Muscle layer of colon (tissue), 2 donors: ENCODE measurements around the gene ADAM15.

Experiments used
- H3K27ac ChIP-seq: one replicate; pipeline ENCODE4 v1.7.0; 2013; ENCODE audit warnings: low read depth, mild to moderate bottlenecking, low read length, moderate library complexity
- H3K27me3 ChIP-seq, 2 donors: one replicate each; pipeline ENCODE4 v1.7.0; 2013; ENCODE audit warnings: low read length in 2 of 2, mild to moderate bottlenecking in 2 of 2; ENCODE audit not compliant: insufficient read depth in 2 of 2, control insufficient read depth in 1 of 2
- H3K36me3 ChIP-seq: one replicate; pipeline ENCODE4 v1.7.0; 2013; ENCODE audit warnings: mild to moderate bottlenecking, low read length; ENCODE audit not compliant: insufficient read depth
- H3K4me1 ChIP-seq: one replicate; pipeline ENCODE4 v1.7.0; 2013; ENCODE audit warnings: mild to moderate bottlenecking, low read length; ENCODE audit not compliant: insufficient read depth
- H3K4me3 ChIP-seq, 2 donors: one replicate each; pipeline ENCODE4 v1.7.0; 2013; ENCODE audit warnings: low read length in 2 of 2, low read depth in 1 of 2, mild to moderate bottlenecking in 1 of 2, moderate library complexity in 1 of 2
- H3K9ac ChIP-seq: one replicate; pipeline ENCODE4 v1.7.0; 2013; ENCODE audit warnings: low read length
- H3K9me3 ChIP-seq: one replicate; pipeline ENCODE4 v1.7.0; 2013; ENCODE audit warnings: mild to moderate bottlenecking, low read length
- donor health status: abdominal sarcoma.
- donor health status: Adenocarcinoma of cecum.

ADAM15 gene, protein sequence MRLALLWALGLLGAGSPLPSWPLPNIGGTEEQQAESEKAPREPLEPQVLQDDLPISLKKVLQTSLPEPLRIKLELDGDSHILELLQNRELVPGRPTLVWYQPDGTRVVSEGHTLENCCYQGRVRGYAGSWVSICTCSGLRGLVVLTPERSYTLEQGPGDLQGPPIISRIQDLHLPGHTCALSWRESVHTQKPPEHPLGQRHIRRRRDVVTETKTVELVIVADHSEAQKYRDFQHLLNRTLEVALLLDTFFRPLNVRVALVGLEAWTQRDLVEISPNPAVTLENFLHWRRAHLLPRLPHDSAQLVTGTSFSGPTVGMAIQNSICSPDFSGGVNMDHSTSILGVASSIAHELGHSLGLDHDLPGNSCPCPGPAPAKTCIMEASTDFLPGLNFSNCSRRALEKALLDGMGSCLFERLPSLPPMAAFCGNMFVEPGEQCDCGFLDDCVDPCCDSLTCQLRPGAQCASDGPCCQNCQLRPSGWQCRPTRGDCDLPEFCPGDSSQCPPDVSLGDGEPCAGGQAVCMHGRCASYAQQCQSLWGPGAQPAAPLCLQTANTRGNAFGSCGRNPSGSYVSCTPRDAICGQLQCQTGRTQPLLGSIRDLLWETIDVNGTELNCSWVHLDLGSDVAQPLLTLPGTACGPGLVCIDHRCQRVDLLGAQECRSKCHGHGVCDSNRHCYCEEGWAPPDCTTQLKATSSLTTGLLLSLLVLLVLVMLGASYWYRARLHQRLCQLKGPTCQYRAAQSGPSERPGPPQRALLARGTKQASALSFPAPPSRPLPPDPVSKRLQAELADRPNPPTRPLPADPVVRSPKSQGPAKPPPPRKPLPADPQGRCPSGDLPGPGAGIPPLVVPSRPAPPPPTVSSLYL

DNA sequence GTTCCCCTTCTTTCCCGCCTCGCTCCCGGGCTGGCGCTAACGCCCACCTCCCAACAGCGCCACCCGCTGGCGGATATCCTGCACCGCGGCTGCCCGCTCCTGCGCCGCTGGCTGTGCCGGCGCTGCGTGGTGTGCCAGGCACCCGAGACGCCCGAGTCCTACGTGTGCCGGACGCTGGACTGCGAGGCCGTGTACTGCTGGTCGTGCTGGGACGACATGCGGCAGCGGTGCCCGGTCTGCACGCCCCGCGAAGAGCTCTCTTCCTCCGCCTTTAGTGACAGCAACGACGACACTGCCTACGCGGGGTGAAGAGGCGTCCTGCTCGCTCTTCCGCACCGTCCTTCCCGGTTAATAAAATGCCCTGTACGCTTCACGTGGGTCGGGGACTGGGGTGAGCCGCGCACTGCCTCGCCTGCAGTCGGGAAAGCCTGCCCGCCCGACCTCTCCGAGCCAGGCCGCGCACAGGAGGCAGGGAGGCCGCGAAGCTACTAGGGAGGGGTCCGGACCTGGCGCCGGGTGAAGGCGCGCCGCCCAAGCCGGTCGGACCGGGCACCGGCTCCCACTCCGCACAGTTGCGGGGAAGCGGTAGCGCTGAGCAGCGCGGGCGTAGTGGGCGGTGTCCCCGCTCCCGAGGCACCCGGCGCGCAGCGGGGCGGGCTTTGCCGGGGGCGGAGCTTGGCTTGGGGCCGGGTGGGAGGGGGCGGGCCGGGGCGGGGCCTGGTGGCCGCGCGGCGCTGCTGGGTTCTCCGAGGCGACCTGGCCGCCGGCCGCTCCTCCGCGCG is at the start of gene ADAM15:
Gene ADAM15, plus strand, starts transcription at position 757 of the 782 bp plus-strand sequence. CDS start 71 bp downstream, outside the sequence.
- Histone ChIP-seq H3K36me3 (peaks cover 4% of the 10 kb centered on the region), H3K4me3 (peak within 1 kb of the TSS; percentile 59 to 93), H3K9me3 (no peaks in the 10 kb centered on the region), H3K27me3 (no peaks in the 10 kb centered on the region), H3K9ac (peak within 1 kb of the TSS; percentile 61), H3K4me1 (peaks cover 17% of the 10 kb centered on the region), H3K27ac (peak within 1 kb of the TSS; percentile 92)

DNA sequence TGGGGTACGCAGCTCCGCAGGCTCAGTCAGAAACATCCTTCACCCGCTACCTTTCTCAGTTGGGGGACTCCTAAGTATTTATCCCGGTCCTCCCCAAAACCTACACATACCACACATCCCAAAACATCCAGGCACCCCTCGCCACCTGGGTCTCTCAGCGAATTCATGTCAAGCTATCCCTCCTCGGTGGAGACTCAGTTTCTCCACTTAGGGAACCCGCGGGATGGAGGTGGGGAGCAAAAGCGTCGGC is 49.8 kb upstream of the ADAM15 start:
- Histone ChIP-seq H3K4me3 (peak overlapping the region; percentile 86 to 97), H3K4me1 (peaks cover 31% of the 10 kb centered on the region), H3K36me3 (no peaks in the 10 kb centered on the region), H3K9ac (peak overlapping the region; percentile 96), H3K27ac (peak overlapping the region; percentile 98), H3K27me3 (no peaks in the 10 kb centered on the region), H3K9me3 (no peaks in the 10 kb centered on the region)

DNA sequence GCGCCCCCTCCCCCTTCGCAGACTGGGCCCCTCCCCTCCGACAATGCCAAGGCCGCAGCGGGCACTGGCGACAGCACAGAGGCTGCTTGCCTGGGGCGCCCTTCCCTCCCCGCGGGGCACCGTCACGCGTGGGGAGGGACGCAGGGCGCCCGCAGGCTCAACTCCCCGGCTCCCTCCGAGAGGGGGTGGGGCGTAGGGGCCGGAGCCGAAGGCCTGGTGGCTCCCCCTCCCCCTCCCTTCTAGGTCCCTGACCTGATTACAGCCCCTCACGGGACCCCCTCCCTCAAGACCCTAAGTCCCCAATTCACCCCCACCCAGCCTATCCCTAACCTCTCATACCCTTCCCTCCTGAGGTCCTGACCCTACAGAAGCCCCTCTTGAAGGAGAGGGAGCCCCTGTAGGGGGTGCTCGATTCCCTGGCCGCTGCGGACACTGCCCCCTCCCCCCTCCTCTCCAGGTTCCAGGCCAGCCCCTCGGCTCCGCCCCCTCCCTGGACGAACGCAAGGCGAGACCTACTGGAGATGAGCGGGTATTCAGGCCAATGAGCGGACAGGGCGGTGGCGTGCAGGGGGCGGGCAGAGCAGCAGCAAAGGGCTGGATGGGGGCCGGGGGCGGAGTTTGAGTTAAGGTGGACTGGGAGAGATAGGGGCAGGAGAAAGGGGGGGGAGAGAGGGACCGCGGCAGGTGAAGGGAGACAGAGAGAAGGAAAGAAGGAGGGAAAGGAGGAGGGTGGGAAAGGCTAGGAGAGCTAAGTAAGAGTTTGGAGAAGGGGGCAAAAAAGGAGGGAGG is 49.2 kb upstream of the ADAM15 start:
- Histone ChIP-seq H3K4me1 (peaks cover 36% of the 10 kb centered on the region), H3K9me3 (no peaks in the 10 kb centered on the region), H3K36me3 (no peaks in the 10 kb centered on the region), H3K27me3 (no peaks in the 10 kb centered on the region), H3K9ac (peak overlapping the region; percentile 96), H3K27ac (peak overlapping the region; percentile 98), H3K4me3 (peak overlapping the region; percentile 86 to 97)

DNA sequence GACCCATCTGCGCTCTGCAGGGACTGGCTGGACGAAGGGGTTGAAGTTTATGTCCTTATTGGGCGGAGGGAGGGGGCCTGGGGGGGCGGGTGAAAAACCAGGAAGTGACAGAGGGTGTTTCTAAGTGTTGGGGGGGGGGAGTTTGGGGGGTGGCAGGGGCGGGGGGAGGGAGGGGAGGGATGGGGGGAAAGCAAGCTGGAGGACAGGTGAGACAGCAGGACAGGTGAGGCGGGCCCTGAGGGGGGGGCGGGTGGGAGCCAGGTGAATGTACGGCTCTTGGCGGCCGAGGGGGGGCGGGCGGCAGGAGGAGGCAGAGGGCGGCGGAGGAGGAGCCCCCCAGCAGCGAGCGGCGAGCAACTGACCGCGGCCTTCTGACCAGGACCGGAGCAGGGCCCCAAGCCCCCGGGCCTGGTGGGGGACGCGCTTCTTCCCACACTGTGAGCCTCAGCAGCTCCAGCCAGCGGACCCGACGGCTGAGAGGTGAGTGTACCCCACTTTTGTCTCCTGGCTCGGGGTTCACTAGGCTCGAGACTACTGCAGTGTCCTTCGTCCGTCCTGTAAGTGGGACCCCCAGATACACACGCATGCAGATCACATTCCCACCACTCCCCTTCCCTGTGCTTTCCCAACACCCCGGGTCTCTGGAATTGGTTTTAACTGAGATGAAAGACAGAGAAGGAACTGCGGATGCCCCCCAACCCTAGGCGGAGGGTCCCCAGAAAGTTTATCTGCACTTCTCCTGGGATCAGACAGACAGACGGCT is 48.5 kb upstream of the ADAM15 start, which contains the start of gene ZBTB7B:
Gene ZBTB7B, plus strand, starts transcription at position 339 of the 763 bp plus-strand sequence. CDS start 11,859 bp downstream, outside the sequence.
- H3K9ac ChIP-seq, result peak within 1 kb of the TSS; percentile 96
- H3K9me3 ChIP-seq, result no peaks in the 10 kb centered on the region
- H3K4me3 ChIP-seq, result peak within 1 kb of the TSS; percentile 90 to 97
- peak within 1 kb of the TSS; percentile 98 for H3K27ac ChIP-seq
- no peaks in the 10 kb centered on the region for H3K36me3 ChIP-seq
- no peaks in the 10 kb centered on the region for H3K27me3 ChIP-seq
- H3K4me1 ChIP-seq, result peaks cover 44% of the 10 kb centered on the region

DNA sequence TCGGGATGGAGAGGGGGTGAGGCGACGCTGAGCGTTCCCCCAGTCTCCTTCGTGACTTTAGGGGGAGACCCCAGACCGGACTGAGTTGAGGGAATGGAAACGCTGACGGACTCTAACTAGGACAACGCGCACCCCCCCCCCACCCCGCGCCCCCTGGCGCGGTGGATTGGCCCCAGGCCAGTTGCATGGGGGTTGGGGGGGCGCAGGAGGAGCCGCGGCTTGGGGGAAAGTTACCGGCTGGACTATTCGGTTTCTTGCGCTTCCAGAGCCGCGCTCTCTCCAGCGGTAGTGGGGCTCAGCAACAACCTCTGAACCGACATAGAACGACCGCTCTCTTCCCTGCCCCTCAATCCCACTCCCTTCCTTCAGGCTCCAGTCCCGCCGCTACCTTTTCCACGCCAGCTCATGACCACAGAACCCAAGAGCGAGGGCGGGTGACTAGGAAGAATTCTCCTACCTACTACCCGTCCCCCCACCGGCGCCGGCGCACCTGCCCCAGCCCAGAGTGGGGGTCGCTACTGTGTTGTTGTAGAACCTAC is 47.8 kb upstream of the ADAM15 start:
- Histone ChIP-seq H3K9ac (peak overlapping the region; percentile 71), H3K27ac (peak overlapping the region; percentile 97), H3K36me3 (no peaks in the 10 kb centered on the region), H3K9me3 (no peaks in the 10 kb centered on the region), H3K4me1 (peaks cover 50% of the 10 kb centered on the region), H3K4me3 (peak overlapping the region; percentile 34 to 90), H3K27me3 (no peaks in the 10 kb centered on the region)

DNA sequence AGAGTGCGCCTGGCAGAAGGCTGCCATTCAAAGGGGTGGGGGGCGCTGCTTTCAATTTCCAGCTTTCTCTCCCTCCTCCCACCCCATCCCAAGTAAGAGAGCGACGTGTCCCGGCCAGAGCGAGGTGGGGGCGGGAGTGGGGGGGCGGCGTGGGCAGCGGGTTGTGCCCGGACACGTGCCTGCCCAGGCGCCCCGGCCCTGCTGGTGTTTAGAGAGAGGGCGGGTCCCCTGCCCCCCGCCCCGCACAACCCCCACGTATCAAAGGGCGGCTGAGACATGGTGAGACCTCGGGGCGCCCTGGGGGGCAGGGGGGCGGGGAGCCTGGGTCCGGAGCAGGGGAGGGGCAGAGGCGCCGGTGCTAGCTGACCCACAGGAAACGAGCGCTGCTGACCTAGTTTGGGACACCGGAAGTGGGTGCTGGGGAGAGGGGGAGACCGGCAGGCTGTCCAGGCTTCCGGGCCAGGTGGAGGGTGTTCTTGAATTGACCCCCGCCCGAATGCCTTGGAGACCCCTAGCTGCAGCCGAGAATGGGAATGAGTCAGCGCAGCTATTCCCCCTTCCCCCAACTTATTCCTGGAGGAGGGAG is 47.3 kb upstream of the ADAM15 start:
- no peaks in the 10 kb centered on the region for H3K9me3 ChIP-seq
- peak overlapping the region; percentile 34 to 90 for H3K4me3 ChIP-seq
- peak overlapping the region; percentile 71 for H3K9ac ChIP-seq
- no peaks in the 10 kb centered on the region for H3K36me3 ChIP-seq
- H3K4me1 ChIP-seq, result peaks cover 56% of the 10 kb centered on the region
- H3K27me3 ChIP-seq, result no peaks in the 10 kb centered on the region
- peak overlapping the region; percentile 97 for H3K27ac ChIP-seq

DNA sequence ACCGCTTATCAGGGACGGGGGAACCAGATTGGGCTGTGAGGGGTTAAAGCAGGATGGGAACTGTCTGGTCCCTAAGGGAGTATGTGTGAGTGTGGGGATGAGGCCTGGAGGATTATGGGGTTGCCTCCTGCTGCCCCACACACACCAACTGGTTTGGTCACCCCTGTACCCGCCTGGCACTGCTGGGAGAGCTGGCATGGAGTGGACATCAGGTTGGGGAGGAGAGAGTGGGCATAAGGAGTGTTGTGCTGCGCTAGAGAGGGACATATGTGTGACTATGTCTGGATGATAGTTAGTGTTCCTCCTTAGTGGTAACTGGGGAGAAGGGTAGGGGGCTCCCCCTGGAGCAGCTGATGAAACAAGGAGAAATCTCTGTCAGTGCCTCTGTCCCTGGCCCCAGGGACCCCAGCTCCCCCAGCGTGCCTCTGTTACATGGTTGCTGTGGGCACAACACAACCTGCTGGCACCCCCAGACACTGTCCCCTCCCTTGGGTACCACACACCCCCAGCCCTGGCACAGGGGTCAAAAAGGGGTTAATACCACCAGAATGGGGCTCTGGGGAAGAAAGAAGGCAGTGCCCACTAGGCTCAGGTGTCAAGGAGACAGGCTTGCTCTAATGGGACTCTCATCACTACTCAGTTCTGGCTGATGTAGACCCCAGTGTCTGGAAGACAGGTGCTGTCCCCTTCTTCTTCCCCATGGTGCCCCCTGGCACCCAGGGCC is 46.6 kb upstream of the ADAM15 start:
- H3K9me3 ChIP-seq, result no peaks in the 10 kb centered on the region
- H3K27ac ChIP-seq, result peak overlapping the region; percentile 97
- peaks cover 56% of the 10 kb centered on the region for H3K4me1 ChIP-seq
- H3K27me3 ChIP-seq, result no peaks in the 10 kb centered on the region
- peak overlapping the region; percentile 34 to 90 for H3K4me3 ChIP-seq
- H3K9ac ChIP-seq, result peak overlapping the region; percentile 71
- no peaks in the 10 kb centered on the region for H3K36me3 ChIP-seq

DNA sequence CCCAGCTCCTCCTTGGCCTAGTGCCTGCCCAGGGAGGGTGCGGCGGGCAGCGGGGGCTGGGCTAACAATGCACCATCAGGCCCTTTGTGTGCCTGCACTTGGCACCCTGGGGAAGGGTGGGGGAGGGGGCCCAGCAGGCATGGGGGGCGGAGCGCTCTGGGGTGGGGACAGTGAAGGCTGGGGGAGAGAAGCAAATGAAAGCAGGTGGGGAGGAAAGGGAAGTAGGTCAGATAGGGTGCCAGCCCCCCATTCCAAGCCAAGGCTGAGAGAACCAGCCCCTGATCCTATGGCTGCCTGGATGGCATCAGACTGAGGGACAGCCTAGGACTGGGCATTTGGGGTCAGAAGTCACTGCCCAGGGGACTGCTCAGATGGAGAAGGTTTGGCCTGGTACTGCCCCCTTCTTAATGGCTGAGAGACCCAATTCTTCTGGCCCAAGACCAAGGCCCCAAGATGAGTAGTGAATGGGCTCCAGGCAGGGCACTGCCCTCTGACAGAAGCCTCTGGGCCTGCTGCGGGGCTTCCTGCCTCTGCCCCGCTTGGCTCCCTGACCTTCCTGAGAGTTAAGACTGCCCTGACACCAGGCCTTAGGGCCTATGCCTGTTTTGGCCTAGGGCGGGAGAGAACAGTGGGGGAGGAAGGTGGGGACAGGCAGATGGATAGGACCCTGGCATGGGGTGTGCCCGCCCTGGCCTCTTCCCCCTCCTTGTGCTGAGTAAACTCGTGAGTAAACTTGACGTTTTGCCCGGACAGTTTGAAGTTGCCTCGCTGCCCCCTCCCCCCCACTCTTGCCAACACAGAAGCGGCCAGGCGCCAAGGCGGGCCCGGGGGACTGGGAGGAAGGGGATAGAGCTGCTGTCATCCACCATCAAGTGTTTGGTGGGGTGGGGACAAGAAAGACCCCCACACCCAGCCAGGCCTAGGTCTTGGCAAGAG is 45.8 kb upstream of the ADAM15 start:
- peaks cover 50% of the 10 kb centered on the region for H3K4me1 ChIP-seq
- H3K9ac ChIP-seq, result peak overlapping the region; percentile 71
- H3K36me3 ChIP-seq, result no peaks in the 10 kb centered on the region
- peak overlapping the region; percentile 97 for H3K27ac ChIP-seq
- no peaks in the 10 kb centered on the region for H3K27me3 ChIP-seq
- H3K4me3 ChIP-seq, result peak overlapping the region in 1 of 2 donors; percentile 90
- H3K9me3 ChIP-seq, result no peaks in the 10 kb centered on the region
